ENCODE data around the gene PTGDS. TPM values are rescaled to one million over a fixed set of nuclear protein-coding genes. Genes with fewer than 3 reads are reported as not detected.
A peak's percentile ranks its signal among the peaks of the same experiment; 100 is the strongest.

Gene PTGDS
- polyA plus RNA-seq, 1 donor from 2014 or later = not detected

DNA sequence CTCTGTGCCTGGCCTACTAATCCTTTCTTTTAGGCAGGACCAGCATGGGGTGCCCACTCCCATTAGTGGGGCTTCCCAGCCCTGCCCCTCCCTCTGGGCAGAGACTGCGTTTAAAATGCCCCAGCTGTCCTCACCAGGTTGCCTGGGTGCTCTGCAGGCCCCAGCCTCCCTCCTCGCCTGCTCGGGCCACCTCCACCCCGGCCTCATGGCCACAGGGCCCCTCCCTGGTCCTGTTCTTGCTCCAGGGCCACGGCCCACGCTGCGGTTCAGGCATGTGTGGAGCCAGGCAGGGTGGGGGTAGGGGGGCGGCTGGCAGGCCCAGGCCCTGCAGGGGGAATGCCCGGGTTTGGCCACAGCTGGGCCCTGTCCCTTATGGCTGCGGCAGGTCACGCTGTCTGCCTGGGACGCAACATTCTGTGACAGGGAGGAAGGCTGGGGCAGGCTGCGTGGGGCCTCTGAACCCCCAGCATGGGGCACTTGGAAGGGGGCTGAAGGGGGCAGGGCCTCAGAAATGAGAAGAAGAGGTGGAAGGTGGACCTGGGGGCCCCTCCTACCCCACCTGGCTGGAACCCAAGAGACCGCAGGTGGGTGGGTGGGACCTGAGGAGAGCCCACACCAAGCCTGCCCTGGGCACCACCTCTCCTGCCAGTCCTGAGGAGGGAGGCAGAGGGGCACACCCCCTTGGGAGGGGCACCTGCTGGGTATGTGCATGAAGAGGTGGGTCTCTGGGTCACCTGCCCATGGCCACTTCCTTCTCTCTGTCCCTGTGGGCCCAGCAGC, 25.6 kb upstream of the PTGDS start, which contains the start of gene LCN12:
Gene LCN12, plus strand, starts transcription at position 733 of the 780 bp plus-strand sequence. CDS start 55 bp downstream, outside the sequence.
- H3K27ac Mint-ChIP-seq = peak within 1 kb of the TSS in 1 of 3 donors; percentile 39
- H3K4me1 Mint-ChIP-seq = peaks cover 0 to 6% (median 4%) of the 10 kb centered on the region in 3 donors
- no peaks in the 10 kb centered on the region for H3K36me3 Mint-ChIP-seq
- no peaks in the 10 kb centered on the region for H3K9me3 Mint-ChIP-seq
- H3K27me3 Mint-ChIP-seq = peaks cover 2% of the 10 kb centered on the region
- peak within 1 kb of the TSS in 1 of 4 donors; percentile 37 for H3K4me3 Mint-ChIP-seq

DNA sequence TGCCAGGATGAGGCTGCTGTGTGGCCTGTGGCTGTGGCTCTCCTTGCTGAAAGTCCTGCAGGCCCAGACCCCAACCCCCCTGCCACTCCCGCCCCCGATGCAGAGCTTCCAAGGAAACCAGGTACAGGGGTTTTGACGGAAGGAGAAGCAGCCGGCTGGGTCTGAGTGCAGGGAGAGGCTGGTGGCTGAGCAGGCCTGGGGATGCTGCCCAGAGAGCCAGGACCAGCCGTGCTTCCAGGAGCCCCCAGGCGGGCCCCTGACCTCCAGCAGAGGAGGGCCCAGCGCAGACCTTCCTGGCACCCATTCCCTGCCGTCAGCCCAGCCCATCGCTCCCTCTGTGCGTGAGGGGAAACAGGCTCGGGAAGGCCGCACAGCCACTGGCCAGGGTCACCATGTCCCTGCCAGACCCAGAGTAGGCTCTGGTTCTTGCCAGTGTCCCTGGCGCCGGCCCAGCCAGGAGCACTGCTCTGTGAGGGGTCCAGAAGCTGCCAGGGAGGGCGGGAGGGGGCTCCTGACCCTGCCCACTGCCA, 24.9 kb upstream of the PTGDS start:
- Mint-ChIP-seq H3K27me3 (peaks cover 2% of the 10 kb centered on the region), H3K36me3 (no peaks in the 10 kb centered on the region), H3K4me3 (no peak overlapping the region), H3K27ac (no peak overlapping the region), H3K4me1 (peaks cover 0 to 6% (median 4%) of the 10 kb centered on the region in 3 donors), H3K9me3 (no peaks in the 10 kb centered on the region)

DNA sequence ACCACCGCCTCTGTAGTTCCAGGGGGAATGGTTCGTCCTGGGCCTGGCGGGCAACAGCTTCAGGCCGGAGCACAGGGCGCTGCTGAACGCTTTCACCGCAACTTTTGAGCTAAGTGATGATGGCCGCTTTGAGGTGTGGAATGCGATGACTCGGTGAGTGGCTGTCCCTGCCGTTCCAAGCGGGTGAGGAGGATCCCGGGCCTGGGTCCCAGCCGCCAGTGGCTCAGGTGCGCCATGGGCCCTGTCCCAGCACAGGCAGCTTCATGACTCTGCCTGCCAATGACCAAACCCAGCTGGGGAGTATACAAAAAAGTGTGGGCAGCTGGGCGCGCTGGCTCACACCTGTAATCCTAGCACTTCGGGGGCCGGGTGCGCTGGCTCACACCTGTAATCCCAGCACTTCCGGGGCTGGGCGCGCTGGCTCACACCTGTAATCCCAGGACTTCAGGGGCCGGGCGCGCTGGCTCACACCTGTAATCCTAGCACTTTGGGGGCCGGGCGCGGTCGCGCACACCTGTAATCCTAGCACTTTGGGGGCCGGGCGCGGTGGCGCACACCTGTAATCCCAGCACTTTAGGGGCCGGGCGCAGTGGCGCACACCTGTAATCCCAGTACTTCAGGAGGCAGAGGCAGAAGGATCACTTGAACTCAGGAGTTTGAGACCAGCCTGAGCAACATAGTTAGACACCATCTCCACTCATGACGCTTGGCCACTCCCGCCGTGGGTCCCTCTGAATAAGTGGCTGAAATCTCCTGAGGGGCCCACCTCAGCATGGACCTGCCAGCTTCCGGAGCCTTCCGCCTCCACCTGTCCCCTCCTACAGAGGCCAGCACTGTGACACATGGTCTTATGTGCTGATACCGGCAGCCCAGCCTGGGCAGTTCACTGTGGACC, 24.2 kb upstream of the PTGDS start:
- Mint-ChIP-seq H3K4me3 (no peak overlapping the region), H3K36me3 (no peaks in the 10 kb centered on the region), H3K4me1 (peaks cover 0 to 5% (median 4%) of the 10 kb centered on the region in 3 donors), H3K27me3 (peaks cover 2% of the 10 kb centered on the region), H3K27ac (no peak overlapping the region), H3K9me3 (no peaks in the 10 kb centered on the region)

DNA sequence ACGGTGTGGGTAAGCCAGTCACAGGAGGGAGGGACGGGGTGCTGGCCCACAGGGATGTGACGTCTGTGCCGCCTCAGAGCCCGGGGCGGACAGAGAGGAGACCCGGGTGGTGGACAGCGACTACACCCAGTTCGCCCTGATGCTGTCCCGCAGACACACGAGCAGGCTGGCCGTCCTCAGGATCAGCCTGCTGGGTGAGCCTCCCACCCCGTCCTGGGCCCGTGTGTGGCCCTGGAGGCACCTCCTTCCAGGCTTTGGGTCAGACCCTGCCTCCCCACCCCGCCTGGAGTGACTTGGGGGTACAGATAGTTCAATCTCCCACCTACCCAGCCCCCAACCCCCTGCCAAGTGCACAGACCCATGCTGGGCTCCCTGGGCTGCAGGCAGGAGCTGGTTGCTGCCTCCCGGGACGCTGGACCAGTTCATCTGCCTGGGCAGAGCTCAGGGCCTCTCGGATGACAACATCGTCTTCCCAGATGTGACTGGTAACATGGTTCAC, 23.5 kb upstream of the PTGDS start:
- Mint-ChIP-seq H3K27ac (no peak overlapping the region), H3K4me3 (no peak overlapping the region), H3K4me1 (peaks cover 0 to 3% (median 2%) of the 10 kb centered on the region in 3 donors), H3K36me3 (no peaks in the 10 kb centered on the region), H3K9me3 (no peaks in the 10 kb centered on the region), H3K27me3 (peaks cover 3% of the 10 kb centered on the region)

DNA sequence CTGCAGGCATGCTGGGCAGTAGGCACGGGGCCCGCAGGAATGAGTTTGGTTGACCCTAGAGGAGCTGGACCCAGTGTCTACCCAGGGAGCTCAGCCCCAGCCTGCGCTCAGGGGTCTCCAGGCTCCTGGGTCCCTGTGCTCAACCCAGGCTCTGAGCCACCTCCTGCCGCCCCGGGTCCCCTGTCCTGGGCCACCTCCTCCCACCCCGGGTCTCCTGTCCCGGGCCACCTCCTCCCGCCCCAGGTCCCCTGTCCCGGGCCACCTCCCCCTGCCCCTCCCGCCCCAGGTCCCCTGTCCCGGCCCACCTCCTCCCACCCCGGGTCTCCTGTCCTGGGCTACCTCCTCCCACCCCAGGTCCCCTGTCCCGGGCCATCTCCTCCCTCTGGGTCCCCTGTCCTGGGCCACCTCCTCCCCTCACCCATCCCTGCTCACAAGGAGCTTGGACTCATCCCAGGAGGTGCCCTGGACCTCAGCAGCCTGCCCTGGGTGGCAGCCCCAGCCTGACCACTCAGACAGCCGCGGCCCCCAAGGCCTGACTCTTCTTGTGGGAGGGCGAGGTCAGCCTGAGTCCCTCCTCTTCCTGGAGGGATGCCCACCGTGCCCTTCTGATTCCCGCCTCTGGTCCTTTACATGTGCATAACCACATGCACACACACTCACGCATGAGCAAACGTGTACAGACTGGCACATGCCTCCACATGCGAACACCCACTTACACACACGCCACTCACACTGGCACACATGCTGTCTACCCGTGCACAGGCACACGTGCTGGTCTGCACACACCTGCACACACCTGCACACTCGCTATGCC, 22.8 kb upstream of the PTGDS start:
- H3K27ac Mint-ChIP-seq = no peak overlapping the region

GRCh38 chr9:136955202-136955942, 21.9 kb upstream of the PTGDS start:
- no peak overlapping the region for H3K27ac Mint-ChIP-seq
- peaks cover 3% of the 10 kb centered on the region for H3K27me3 Mint-ChIP-seq
- no peaks in the 10 kb centered on the region for H3K9me3 Mint-ChIP-seq
- H3K4me1 Mint-ChIP-seq = peaks cover 0 to 2% (median 0%) of the 10 kb centered on the region in 3 donors
- H3K4me3 Mint-ChIP-seq = peak overlapping the region in 1 of 4 donors; percentile 17
- no peaks in the 10 kb centered on the region for H3K36me3 Mint-ChIP-seq

More for the DNA sequence above, 22.8 kb upstream of the PTGDS start:
- no peaks in the 10 kb centered on the region for H3K36me3 Mint-ChIP-seq
- H3K9me3 Mint-ChIP-seq = no peaks in the 10 kb centered on the region
- H3K4me1 Mint-ChIP-seq = peaks cover 0 to 3% (median 0%) of the 10 kb centered on the region in 3 donors
- peaks cover 3% of the 10 kb centered on the region for H3K27me3 Mint-ChIP-seq
- H3K4me3 Mint-ChIP-seq = no peak overlapping the region

- Mint-ChIP-seq H3K27ac (no peak overlapping the region), H3K36me3 (no peaks in the 10 kb centered on the region), H3K9me3 (no peaks in the 10 kb centered on the region), H3K27me3 (peaks cover 3% of the 10 kb centered on the region), H3K4me3 (peak overlapping the region in 1 of 4 donors; percentile 13), H3K4me1 (no peaks in the 10 kb centered on the region)
These were observed 21.4 kb upstream of the PTGDS start for GRCh38 chr9:136955943-136956335.

- H3K27ac Mint-ChIP-seq = no peak overlapping the region
These were observed 20.7 kb upstream of the PTGDS start for GRCh38 chr9:136956604-136957003.

GRCh38 chr9:136957461-136957860, 19.8 kb upstream of the PTGDS start:
- H3K4me3 Mint-ChIP-seq = no peak overlapping the region
- H3K4me1 Mint-ChIP-seq = no peaks in the 10 kb centered on the region
- no peaks in the 10 kb centered on the region for H3K9me3 Mint-ChIP-seq
- no peak overlapping the region for H3K27ac Mint-ChIP-seq
- no peaks in the 10 kb centered on the region for H3K36me3 Mint-ChIP-seq
- H3K27me3 Mint-ChIP-seq = peaks cover 3% of the 10 kb centered on the region

More at GRCh38 chr9:136956604-136957003, 20.7 kb upstream of the PTGDS start:
- H3K27me3 Mint-ChIP-seq = peaks cover 3% of the 10 kb centered on the region
- no peaks in the 10 kb centered on the region for H3K36me3 Mint-ChIP-seq
- peak overlapping the region in 1 of 4 donors; percentile 13 for H3K4me3 Mint-ChIP-seq
- H3K4me1 Mint-ChIP-seq = no peaks in the 10 kb centered on the region
- H3K9me3 Mint-ChIP-seq = no peaks in the 10 kb centered on the region

- Mint-ChIP-seq H3K4me1 (no peaks in the 10 kb centered on the region), H3K9me3 (no peaks in the 10 kb centered on the region), H3K27me3 (peaks cover 3% of the 10 kb centered on the region), H3K36me3 (no peaks in the 10 kb centered on the region), H3K27ac (no peak overlapping the region), H3K4me3 (no peak overlapping the region)
These were observed 19.4 kb upstream of the PTGDS start for GRCh38 chr9:136957901-136958300.

DNA sequence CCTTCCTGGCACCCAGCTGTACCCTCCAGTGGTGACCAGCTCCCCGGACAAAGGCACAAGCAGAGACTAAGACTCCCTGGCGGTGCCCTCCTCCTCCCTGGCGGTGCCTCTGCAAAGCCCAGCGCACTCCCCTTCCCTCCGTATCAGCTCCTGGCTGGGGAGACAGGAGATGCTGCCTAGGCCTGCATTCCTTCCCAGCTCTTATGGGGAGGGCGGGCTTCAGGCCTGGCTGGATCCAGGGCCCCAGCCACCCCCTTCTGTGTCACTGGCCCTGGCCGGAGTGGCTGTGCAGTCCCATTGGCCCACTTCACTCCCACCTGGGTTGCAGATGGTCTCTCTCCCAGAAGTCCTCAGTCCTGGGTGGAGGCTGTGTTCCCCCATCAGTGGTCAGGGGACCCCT, 18.8 kb upstream of the PTGDS start:
- Mint-ChIP-seq H3K9me3 (no peaks in the 10 kb centered on the region), H3K36me3 (no peaks in the 10 kb centered on the region), H3K4me1 (no peaks in the 10 kb centered on the region), H3K4me3 (peak overlapping the region in 1 of 4 donors; percentile 39), H3K27ac (no peak overlapping the region), H3K27me3 (peaks cover 3% of the 10 kb centered on the region)

DNA sequence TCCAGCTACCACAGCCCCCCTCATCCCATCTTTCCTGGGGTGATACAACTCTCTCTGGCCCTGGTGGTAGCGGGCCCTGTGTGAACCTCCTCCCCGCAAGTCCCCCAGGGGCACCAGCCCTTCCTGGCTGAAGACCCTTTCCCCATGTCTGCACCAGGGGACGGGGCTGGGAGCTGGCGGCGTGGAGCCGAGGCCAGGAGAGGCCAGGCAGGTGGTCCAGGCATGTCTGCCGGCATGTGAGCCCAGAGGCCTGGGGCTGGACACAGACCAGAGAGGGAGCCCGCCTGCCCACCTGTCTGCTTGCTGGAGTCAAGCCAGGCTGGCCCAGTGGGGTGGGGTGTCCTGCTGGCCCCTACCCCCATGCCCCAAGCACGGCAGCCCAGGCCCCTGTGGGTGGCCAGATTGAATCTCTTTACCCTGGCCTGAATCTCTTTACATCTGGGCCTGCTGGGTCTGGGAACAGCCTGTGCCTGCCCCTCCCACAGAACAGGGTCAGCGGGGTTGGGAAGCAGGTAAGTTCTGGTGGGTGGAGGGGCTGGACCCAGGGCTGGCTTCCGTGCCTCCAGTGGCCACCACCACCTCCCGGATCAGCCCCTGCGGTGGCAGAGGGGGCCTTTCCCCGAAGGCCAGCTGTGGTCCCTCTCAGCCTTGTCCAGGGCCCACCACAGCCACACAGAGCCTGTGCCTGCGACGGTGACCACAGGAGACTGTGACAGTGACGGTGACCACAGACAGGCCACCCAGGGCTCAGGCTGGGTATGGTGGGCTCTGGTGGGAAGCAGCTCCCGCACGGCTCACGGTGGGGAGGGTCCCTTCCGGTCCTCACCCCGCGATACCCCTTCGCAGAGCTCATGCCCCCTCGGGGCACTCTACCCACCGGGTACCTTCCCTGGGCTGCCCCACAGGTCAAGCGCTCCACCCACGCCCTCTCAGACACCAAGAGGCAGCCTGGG, 18.1 kb upstream of the PTGDS start:
- Mint-ChIP-seq H3K4me3 (peak overlapping the region in 1 of 4 donors; percentile 51), H3K36me3 (no peaks in the 10 kb centered on the region), H3K4me1 (no peaks in the 10 kb centered on the region), H3K27me3 (peaks cover 3% of the 10 kb centered on the region), H3K9me3 (no peaks in the 10 kb centered on the region), H3K27ac (no peak overlapping the region)
